Measurements from ENCODE around the gene MRPL37.
A peak's percentile ranks its signal among the peaks of the same experiment; 100 is the strongest.

The MRPL37 gene

GRCh38 chr1:54262244-54262643 is 62.3 kb downstream of the MRPL37 start:
- no peak overlapping the region for H3K4me2 ChIP-seq
- no peak overlapping the region for H3K27ac ChIP-seq
- no peaks in the 10 kb centered on the region for H3K27me3 ChIP-seq
- no peak overlapping the region for H3K4me3 ChIP-seq
- peaks cover 1 to 72% (median 30%) of the 10 kb centered on the region in 11 experiments; a peak in 16 of 22 replicates for H3K36me3 ChIP-seq
- H4K20me1 ChIP-seq = peaks cover 4 to 79% (median 33%) of the 10 kb centered on the region in 11 experiments; a peak in 15 of 22 replicates
- H3K9me3 ChIP-seq (replicated peaks in 1 of 11) = no peaks in the 10 kb centered on the region
- H3K9ac ChIP-seq = no peak overlapping the region
- TF ChIP-seq Cebpa-rat (IDR thresholded peaks at IDR 0.05) = no peak
- 0 out of 20 replicates have a peak, but pooled peaks cover 0 to 9% (median 0%) of the 10 kb centered on the region in 10 experiments for H3K4me1 ChIP-seq

GRCh38 chr1:54263601-54264226 is 63.7 kb downstream of the MRPL37 start:
- no peak overlapping the region for H3K9ac ChIP-seq
- peaks cover 0 to 73% (median 30%) of the 10 kb centered on the region in 11 experiments; a peak in 15 of 22 replicates for H3K36me3 ChIP-seq
- no peaks in the 10 kb centered on the region for H3K9me3 ChIP-seq (replicated peaks in 1 of 11)
- H3K27me3 ChIP-seq = no peaks in the 10 kb centered on the region
- TF ChIP-seq Cebpa-rat (IDR thresholded peaks at IDR 0.05) = no peak
- peaks cover 1 to 87% (median 46%) of the 10 kb centered on the region in 11 experiments; a peak in 15 of 22 replicates for H4K20me1 ChIP-seq
- H3K4me1 ChIP-seq = peaks cover 0 to 12% (median 0%) of the 10 kb centered on the region in 10 experiments; a peak in 3 of 20 replicates
- peak overlapping the region in 3 of 11 experiments; percentile 7 to 63 (median 48); a peak in 5 of 22 replicates for H3K27ac ChIP-seq
- no peak overlapping the region for H3K4me3 ChIP-seq
- no peak overlapping the region for H3K4me2 ChIP-seq

- H4K20me1 ChIP-seq = peaks cover 0 to 91% (median 46%) of the 10 kb centered on the region in 11 experiments; a peak in 16 of 22 replicates
- H3K4me3 ChIP-seq = no peak overlapping the region
- H3K27ac ChIP-seq = no peak overlapping the region
- peaks cover 0 to 14% (median 0%) of the 10 kb centered on the region in 10 experiments; a peak in 3 of 20 replicates for H3K4me1 ChIP-seq
- no peak overlapping the region for H3K4me2 ChIP-seq
- no peak overlapping the region for H3K9ac ChIP-seq
- H3K9me3 ChIP-seq (replicated peaks in 1 of 11) = no peaks in the 10 kb centered on the region
- peaks cover 0 to 79% (median 34%) of the 10 kb centered on the region in 11 experiments; a peak in 15 of 22 replicates for H3K36me3 ChIP-seq
- no peak for TF ChIP-seq Cebpa-rat (IDR thresholded peaks at IDR 0.05)
- no peaks in the 10 kb centered on the region for H3K27me3 ChIP-seq
Measured at GRCh38 chr1:54265126-54265525, 65.2 kb downstream of the MRPL37 start.

DNA sequence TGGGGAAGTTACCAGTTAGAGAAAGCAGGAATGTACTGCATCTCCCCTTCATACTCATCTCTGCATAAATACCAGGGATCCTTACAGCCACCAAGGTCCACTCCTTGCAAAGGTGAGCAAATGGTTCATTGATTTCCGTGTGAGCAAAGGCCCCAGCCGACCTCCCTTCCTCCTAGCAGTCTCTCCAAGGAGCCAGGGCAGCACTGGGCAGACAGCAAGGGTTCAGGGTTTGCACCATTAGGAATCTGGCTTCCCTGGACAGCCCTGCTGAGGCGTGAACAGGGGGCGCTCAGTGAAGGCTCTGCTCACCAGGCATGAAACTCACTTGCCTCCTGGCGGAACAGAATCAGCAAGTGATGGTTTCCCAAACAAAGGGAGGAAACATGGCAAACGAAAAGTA is 65.7 kb downstream of the MRPL37 start:
- peaks cover 0 to 14% (median 0%) of the 10 kb centered on the region in 10 experiments; a peak in 3 of 20 replicates for H3K4me1 ChIP-seq
- no peak overlapping the region for H3K4me3 ChIP-seq
- H3K9ac ChIP-seq = no peak overlapping the region
- H3K4me2 ChIP-seq = no peak overlapping the region
- peaks cover 0 to 78% (median 37%) of the 10 kb centered on the region in 11 experiments; a peak in 15 of 22 replicates for H3K36me3 ChIP-seq
- H3K27ac ChIP-seq = no peak overlapping the region
- H4K20me1 ChIP-seq = peaks cover 0 to 91% (median 46%) of the 10 kb centered on the region in 11 experiments; a peak in 16 of 22 replicates
- H3K9me3 ChIP-seq (replicated peaks in 1 of 11) = no peaks in the 10 kb centered on the region
- TF ChIP-seq Cebpa-rat (IDR thresholded peaks at IDR 0.05) = no peak
- no peaks in the 10 kb centered on the region for H3K27me3 ChIP-seq

DNA sequence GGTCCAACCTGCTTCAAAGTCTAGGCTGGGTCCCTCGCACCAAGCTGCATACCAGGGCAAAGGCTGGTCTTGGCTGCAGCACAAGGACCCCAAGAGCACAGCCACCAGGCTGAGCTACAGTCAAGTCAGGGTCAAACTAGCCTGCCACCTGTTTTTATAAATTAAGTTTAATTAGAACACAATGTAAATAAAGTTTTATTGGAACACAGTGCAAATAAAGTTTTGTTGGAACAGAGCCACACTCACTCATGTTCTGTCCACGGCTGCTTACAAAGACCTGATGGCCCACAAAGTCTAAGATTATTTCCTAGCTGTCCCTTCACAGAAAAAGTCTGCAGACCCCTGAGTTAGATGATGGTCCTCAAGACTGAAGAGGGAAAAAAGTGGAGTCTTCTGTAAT is 66.2 kb downstream of the MRPL37 start:
- TF ChIP-seq Cebpa-rat (IDR thresholded peaks at IDR 0.05) = no peak
- Histone ChIP-seq H3K4me1 (peaks cover 0 to 14% (median 0%) of the 10 kb centered on the region in 10 experiments; a peak in 3 of 20 replicates), H3K9me3 (replicated peaks in 1 of 11) (no peaks in the 10 kb centered on the region), H3K4me3 (no peak overlapping the region), H4K20me1 (peaks cover 0 to 91% (median 44%) of the 10 kb centered on the region in 11 experiments; a peak in 16 of 22 replicates), H3K36me3 (peaks cover 0 to 80% (median 38%) of the 10 kb centered on the region in 11 experiments; a peak in 19 of 22 replicates), H3K27me3 (no peaks in the 10 kb centered on the region), H3K9ac (no peak overlapping the region), H3K27ac (no peak overlapping the region), H3K4me2 (no peak overlapping the region)

DNA sequence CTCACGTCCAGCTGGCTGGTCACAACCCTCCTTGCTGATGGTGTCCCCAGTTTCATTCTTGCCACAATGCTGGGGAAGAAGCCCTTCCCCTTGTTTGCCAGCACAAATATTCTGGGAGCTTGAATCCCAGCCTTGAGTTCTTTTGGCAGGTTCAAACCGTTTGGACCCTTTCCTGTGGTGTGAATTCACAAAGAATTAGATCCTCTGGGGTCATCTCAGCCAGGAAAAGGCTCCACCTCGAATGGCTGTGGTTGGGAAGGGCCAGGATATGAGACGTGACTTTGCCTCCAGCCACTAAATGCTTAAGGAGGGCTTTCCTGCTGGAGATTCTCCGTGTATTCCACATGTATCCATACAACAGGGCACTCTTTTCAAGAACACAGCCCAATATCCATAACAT is 66.9 kb downstream of the MRPL37 start:
- Histone ChIP-seq H3K9ac (no peak overlapping the region), H3K4me1 (peaks cover 0 to 14% (median 0%) of the 10 kb centered on the region in 10 experiments; a peak in 3 of 20 replicates), H3K4me3 (no peak overlapping the region), H3K27ac (no peak overlapping the region), H4K20me1 (peaks cover 0 to 90% (median 38%) of the 10 kb centered on the region in 11 experiments; a peak in 16 of 22 replicates), H3K27me3 (no peaks in the 10 kb centered on the region), H3K9me3 (replicated peaks in 1 of 11) (no peaks in the 10 kb centered on the region), H3K4me2 (no peak overlapping the region), H3K36me3 (peaks cover 0 to 82% (median 43%) of the 10 kb centered on the region in 11 experiments; a peak in 19 of 22 replicates)
- no peak for TF ChIP-seq Cebpa-rat (IDR thresholded peaks at IDR 0.05)
